Activated CD4-positive, alpha-beta T cell treated with anti-CD3 and anti-CD28 coated beads for 36 hours (primary cell): ENCODE measurements around the gene CANX. TPM values are rescaled to one million over a fixed set of nuclear protein-coding genes. Genes with fewer than 3 reads are reported as not detected.
"Not testable (repeated sequence)": the region's sequence is repeated elsewhere in the genome, so short reads cannot be mapped to it uniquely, and the experiment has no call there.

Experiments used
- ATAC-seq: fragments of 200-7000 bp; cut with Tn5 transposase; one replicate; pipeline ENCODE4 v1.10.0; 2021; ENCODE audit warnings: mild to moderate bottlenecking, moderate library complexity
- CTCF ChIA-PET: fragments of 350-600 bp; sonication (Branson Sonifier 250); formaldehyde crosslinking; loops from one replicate; lab custom pipeline; 2021; ENCODE audit warnings: antibody characterized with exemption; lab: Charles Lee
- POLR2A ChIA-PET: fragments of 350-600 bp; sonication (Branson Sonifier 250); formaldehyde crosslinking; loops from one replicate; lab custom pipeline; 2021; ENCODE audit warnings: antibody characterized with exemption, inconsistent platforms; lab: Charles Lee
- DNase-seq: peaks from one replicate; pipeline ENCODE4 v3.0.0-alpha.2; 2020
- H3K27ac Mint-ChIP-seq: one replicate; pipeline ENCODE4 v1.8.0; 2021; ENCODE audit warnings: mixed read lengths
- H3K27me3 Mint-ChIP-seq: one replicate; pipeline ENCODE4 v1.8.0; 2021; ENCODE audit warnings: mixed read lengths
- H3K36me3 Mint-ChIP-seq: one replicate; pipeline ENCODE4 v1.8.0; 2021; ENCODE audit warnings: low read depth, mixed read lengths
- H3K4me1 Mint-ChIP-seq: one replicate; pipeline ENCODE4 v1.8.0; 2021; ENCODE audit warnings: mixed read lengths
- H3K4me3 Mint-ChIP-seq: one replicate; pipeline ENCODE4 v1.8.0; 2021; ENCODE audit warnings: mild to moderate bottlenecking, moderate library complexity, mixed read lengths
- H3K9me3 Mint-ChIP-seq: one replicate; pipeline ENCODE4 v1.8.0; 2021; ENCODE audit warnings: low read depth, mixed read lengths
- intact Hi-C, 2 experiments: fragments of 100-400 bp; cut with DNase I in 1 of 2; cut with micrococcal nuclease in 1 of 2; formaldehyde crosslinking; loops; one replicate each; pipeline versions ENCODE4 v1.14.2 to v1.15.1; 2022 to 2024; cut with DNase I, micrococcal nuclease
- total RNA-seq, 2 experiments: library from RNA; stranded (reverse); gene quantifications; one replicate each; pipeline ENCODE4 v1.2.3, GENCODE V29; 2021

Gene CANX
- 100 to 1,000 TPM; 472 to 554 TPM for total RNA-seq

GRCh38 chr5:179698935-179699615, at the start of gene CANX:
Gene CANX (plus strand): TSS chr5:179698967. CDS start chr5:179705682, 6,715 bp downstream.
- ChIA-PET CTCF (interaction anchor here (1.0 kb wide), 1 partner anchor 31 kb away, joined by 3 read pairs; no protein-coding TSS in a partner anchor), POLR2A (interaction anchor here (0.6 to 1.5 kb wide), 10 partner anchors 17 to 387 kb away, joined by 3 to 11 read pairs (median 4); partner anchors contain the start of gene HNRNPH1)
- Mint-ChIP-seq H3K9me3 (no peaks in the 10 kb centered on the region), H3K27ac (peak within 1 kb of the TSS; percentile 100), H3K27me3 (no peaks in the 10 kb centered on the region), H3K4me1 (peaks cover 42% of the 10 kb centered on the region), H3K4me3 (peak within 1 kb of the TSS; percentile 94), H3K36me3 (peaks cover 43% of the 10 kb centered on the region)
- no peak for DNase-seq
- intact Hi-C loops = loop anchor here (1.0 to 5.0 kb wide), 13 partner anchors 21 to 1072 kb away; partner anchors contain the start of genes HNRNPH1 (in 2 of the 2), MAML1 (in 2 of the 2), RUFY1 (in 2 of the 2) and CLK4 (in 1 of the 2)
- ATAC-seq = peak; percentile 0

- H3K27ac Mint-ChIP-seq, ATAC-seq, H3K4me1 Mint-ChIP-seq, H3K27me3 Mint-ChIP-seq, POLR2A ChIA-PET, H3K4me3 Mint-ChIP-seq, DNase-seq, intact Hi-C loops, H3K9me3 Mint-ChIP-seq, H3K36me3 Mint-ChIP-seq, CTCF ChIA-PET: not testable (repeated sequence)
These were observed 49.5 kb upstream of the CANX start for GRCh38 chr5:179649166-179649703.

- H3K9me3 Mint-ChIP-seq, H3K36me3 Mint-ChIP-seq, CTCF ChIA-PET, H3K4me1 Mint-ChIP-seq, H3K27ac Mint-ChIP-seq, DNase-seq, H3K4me3 Mint-ChIP-seq, H3K27me3 Mint-ChIP-seq, POLR2A ChIA-PET, ATAC-seq, intact Hi-C loops: not testable (repeated sequence)
These were observed 48.5 kb upstream of the CANX start for GRCh38 chr5:179650245-179650644.

- H3K9me3 Mint-ChIP-seq, ATAC-seq, POLR2A ChIA-PET, H3K4me1 Mint-ChIP-seq, H3K36me3 Mint-ChIP-seq, H3K27me3 Mint-ChIP-seq, H3K4me3 Mint-ChIP-seq, intact Hi-C loops, H3K27ac Mint-ChIP-seq, DNase-seq, CTCF ChIA-PET: not testable (repeated sequence)
These were observed 45.6 kb upstream of the CANX start for GRCh38 chr5:179653135-179653534.

- POLR2A ChIA-PET, H3K27ac Mint-ChIP-seq, H3K36me3 Mint-ChIP-seq, H3K4me1 Mint-ChIP-seq, H3K27me3 Mint-ChIP-seq, CTCF ChIA-PET, H3K9me3 Mint-ChIP-seq, H3K4me3 Mint-ChIP-seq, DNase-seq: not testable (repeated sequence)
- peak; percentile 95 for ATAC-seq
- intact Hi-C loops = loop anchor here in 1 of 2 experiments (2.0 kb wide), 3 partner anchors 19 to 139 kb away; partner anchors contain the start of gene MAML1
These were observed 41.2 kb upstream of the CANX start for GRCh38 chr5:179657302-179658178.

- H3K4me3 Mint-ChIP-seq = peak overlapping the region; percentile 73
- H3K27me3 Mint-ChIP-seq, H3K36me3 Mint-ChIP-seq, POLR2A ChIA-PET, H3K9me3 Mint-ChIP-seq, H3K4me1 Mint-ChIP-seq, DNase-seq, ATAC-seq: not testable (repeated sequence)
- intact Hi-C loops = loop anchor here in 1 of 2 experiments (2.0 kb wide), 3 partner anchors 20 to 138 kb away; partner anchors contain the start of gene MAML1
- peak overlapping the region; percentile 63 for H3K27ac Mint-ChIP-seq
- CTCF ChIA-PET = interaction anchor here (0.6 kb wide), 1 partner anchor 125 kb away, joined by 3 read pairs; no protein-coding TSS in a partner anchor
These were observed 40.4 kb upstream of the CANX start for GRCh38 chr5:179658179-179658856.

- H3K4me1 Mint-ChIP-seq, DNase-seq, intact Hi-C loops, H3K36me3 Mint-ChIP-seq, H3K27ac Mint-ChIP-seq, CTCF ChIA-PET, ATAC-seq, POLR2A ChIA-PET, H3K9me3 Mint-ChIP-seq, H3K4me3 Mint-ChIP-seq, H3K27me3 Mint-ChIP-seq: not testable (repeated sequence)
These were observed 37.1 kb upstream of the CANX start for GRCh38 chr5:179661647-179662046.

- ChIA-PET POLR2A (interaction anchor here (0.6 kb wide), 2 partner anchors 44 to 45 kb away, joined by 3 to 5 read pairs; partner anchors contain the start of gene HNRNPH1), CTCF (interaction anchor here (1.1 to 2.4 kb wide), 5 partner anchors 9 to 48 kb away, joined by 3 to 13 read pairs (median 6); partner anchors contain the start of gene CBY3)
- Mint-ChIP-seq H3K4me1 (no peaks in the 10 kb centered on the region), H3K27me3 (no peaks in the 10 kb centered on the region), H3K36me3 (no peaks in the 10 kb centered on the region), H3K9me3 (no peaks in the 10 kb centered on the region), H3K27ac (no peak overlapping the region), H3K4me3 (no peak overlapping the region)
- intact Hi-C loops = no loop called here
- ATAC-seq (peak; percentile 81), DNase-seq (peak; percentile 69)
These were observed 30.4 kb upstream of the CANX start for GRCh38 chr5:179668391-179668790.

GRCh38 chr5:179678223-179679013, 20.3 kb upstream of the CANX start:
- intact Hi-C loops = loop anchor here (1.0 to 10.0 kb wide), 14 partner anchors 20 to 1051 kb away; partner anchors contain the start of genes CANX (in 2 of the 2), CLK4 (in 1 of the 2), HNRNPH1 (in 1 of the 2) and MAML1 (in 1 of the 2)
- ATAC-seq (peak; percentile 90), DNase-seq (peak; percentile 97)
- H3K27ac Mint-ChIP-seq = peak overlapping the region; percentile 97
- H3K4me1 Mint-ChIP-seq = peaks cover 23% of the 10 kb centered on the region
- H3K9me3 Mint-ChIP-seq = no peaks in the 10 kb centered on the region
- CTCF ChIA-PET = interaction anchor here (0.6 to 2.2 kb wide), 7 partner anchors 9 to 128 kb away, joined by 3 to 6 read pairs (median 3); partner anchors contain the start of gene MGAT4B
- H3K36me3 Mint-ChIP-seq = peaks cover 32% of the 10 kb centered on the region
- H3K27me3 Mint-ChIP-seq = no peaks in the 10 kb centered on the region
- peak overlapping the region; percentile 91 for H3K4me3 Mint-ChIP-seq
- POLR2A ChIA-PET = interaction anchor here (0.6 to 2.4 kb wide), 7 partner anchors 19 to 119 kb away, joined by 3 to 10 read pairs (median 5); partner anchors contain the start of genes HNRNPH1 and MAML1
